ENCODE data around the gene RNASE1.
"Not testable (repeated sequence)": the region's sequence is repeated elsewhere in the genome, so short reads cannot be mapped to it uniquely, and the experiment has no call there.

The RNASE1 gene

DNA sequence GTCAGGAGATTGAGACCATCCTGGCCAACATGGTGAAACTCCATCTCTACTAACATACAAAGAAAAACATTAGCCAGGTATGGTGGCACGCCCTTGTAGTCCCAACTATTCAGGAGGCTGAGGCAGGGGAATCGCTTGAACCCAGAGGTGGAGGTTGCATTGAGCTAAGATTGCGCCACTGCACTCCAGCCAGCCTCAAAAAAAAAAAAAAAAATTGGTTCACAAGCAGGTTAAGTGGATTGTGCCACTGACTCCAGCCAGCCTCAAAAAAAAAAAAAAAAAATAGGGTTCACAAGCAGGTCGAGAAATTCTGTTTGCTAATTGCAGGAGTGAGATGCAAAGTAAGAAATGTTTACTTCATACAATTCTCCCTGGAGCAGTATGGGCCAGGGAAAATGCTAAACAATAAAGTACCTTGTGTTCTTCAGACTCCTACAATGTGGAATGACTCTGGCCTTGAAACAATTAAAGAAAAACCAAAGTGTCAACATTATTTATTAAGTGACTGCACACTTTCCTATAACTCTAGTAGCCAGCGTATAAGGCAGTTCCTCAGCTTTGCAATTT, 28.3 kb downstream of the RNASE1 start:
- DNase-seq (ENCODE audit: low read depth, low spot score), result no peak

DNA sequence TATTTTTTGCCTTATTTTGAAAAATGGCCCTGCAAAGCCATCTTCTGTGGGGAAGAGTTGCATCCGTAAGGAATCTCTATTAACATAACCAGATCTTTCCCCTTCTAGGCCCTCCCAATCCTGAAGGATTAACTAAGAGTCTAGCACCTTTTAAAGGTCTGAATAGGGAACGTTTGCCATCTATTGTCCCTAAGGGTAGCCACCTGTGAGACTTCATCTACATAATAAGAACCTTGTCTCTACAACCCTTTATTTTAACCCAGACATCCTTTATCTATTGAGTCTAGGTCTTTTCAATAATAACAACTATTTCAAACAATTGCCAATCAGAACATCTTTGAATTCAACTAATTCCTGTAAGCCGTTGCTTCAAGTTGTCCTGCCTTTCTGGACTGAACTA, 30.0 kb downstream of the RNASE1 start:
- DNase-seq (ENCODE audit: low read depth, low spot score), result no peak

DNA sequence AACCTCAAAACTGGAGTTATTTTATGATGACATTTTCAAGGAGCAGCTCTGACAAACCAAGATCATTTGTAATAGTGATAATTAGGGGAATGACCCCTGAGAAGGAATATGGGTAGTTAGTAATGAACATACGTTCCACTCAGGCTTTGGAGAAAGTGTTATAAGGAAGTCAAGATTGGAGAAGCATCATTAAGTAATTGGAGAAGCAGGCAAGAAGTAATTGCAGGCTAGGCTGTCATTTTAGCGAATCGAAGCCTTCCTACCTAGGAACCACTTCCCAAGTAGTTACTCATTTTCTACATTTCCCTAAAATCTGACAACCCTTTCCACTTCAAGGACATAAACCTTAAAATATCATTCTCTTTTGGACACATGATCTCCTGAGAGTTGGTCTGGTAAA, 33.2 kb downstream of the RNASE1 start:
- DNase-seq (ENCODE audit: low read depth, low spot score), result no peak

DNA sequence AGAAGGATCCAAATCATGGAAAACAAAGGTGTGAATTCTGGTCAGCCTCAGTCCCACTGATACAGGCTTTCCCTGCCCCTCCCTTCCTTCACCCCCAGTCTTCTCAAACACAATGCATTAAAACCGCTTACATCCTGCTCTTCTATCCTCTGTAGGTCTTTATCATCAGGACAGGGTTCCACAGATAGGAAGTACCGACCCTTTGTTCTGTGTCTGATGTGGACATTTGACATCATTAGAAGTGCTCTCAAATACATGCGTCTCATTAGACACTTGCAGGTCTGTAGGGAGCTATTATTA, 34.1 kb downstream of the RNASE1 start:
- no peak for DNase-seq (ENCODE audit: low read depth, low spot score)

DNA sequence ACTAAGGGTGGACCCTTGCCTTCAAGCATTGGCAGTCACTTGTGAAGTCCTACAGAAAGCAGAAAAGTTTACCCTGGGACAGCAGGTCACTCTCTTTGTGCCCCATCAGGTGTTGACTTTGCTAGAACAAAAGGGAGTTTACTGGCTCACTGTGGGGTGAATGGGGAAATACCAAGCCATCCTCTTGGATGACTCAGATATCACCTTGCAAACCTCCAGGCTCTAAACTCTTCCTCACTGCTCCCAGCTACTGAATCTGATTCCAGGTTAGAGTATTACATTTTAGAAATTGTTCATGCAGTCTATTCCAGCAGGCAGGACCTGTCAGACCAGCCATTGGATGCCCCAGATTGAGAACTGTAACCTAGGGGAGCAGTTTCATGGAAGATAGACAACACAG, 41.7 kb downstream of the RNASE1 start:
- no peak for DNase-seq (ENCODE audit: low read depth, low spot score)

DNA sequence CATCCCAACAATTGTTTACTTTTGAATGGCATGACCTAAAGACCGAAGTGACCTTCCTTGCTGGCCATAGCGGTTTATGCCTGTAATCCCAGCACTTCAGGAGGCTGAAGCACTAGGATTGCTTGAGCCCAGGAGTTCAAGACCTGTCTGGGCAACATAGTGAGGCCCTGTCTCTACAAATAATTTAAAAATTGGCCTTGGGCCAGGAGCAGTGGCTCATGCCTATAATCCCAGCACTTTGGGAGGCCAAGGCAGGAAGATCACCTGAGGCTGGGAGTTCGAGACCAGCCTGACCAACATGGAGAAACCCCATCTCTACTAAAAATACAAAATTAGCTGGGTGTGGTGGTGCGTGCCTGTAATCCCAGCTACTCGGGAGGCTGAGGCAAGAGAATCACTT, 43.2 kb downstream of the RNASE1 start:
- DNase-seq (ENCODE audit: low read depth, low spot score), result not testable (repeated sequence)

DNA sequence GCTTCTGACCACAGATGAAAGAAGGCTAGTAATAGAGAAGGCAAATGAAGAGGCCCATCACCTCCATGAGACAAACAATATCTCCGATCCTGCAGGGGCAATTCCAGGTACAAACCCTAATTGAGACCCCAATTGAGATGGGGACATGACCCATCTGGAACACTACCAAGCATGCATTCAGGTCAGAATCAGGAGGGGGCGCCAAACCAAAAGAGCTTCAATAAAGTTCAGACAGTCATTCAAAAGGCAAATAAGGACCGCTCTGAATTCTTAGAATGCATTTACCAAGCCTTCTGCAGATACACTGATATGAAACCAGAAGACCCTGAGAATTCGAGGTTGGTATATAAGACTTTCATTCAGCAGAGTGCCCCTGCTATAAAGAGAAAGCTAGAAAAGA, 44.7 kb downstream of the RNASE1 start:
- no peak for DNase-seq (ENCODE audit: low read depth, low spot score)

DNA sequence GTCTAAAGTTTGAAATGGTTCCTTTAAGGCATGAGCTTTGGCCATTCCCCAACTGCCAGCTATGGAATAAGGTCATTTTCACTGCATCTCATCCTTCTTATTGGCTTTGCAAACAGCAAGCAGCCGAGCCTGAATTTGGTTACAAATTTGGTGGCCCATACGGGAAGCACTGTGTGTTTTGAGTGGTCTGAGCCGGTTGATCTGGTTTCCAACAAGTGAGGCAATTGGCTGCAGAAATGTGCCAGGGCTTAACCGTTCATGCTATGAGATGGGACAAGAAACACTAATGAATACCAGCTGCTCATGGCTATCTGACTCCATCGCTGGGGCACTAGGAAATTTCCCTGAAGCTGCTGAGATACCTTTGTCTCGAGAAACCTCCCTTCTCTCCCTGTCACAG, 47.6 kb downstream of the RNASE1 start:
- no peak for DNase-seq (ENCODE audit: low read depth, low spot score)

DNA sequence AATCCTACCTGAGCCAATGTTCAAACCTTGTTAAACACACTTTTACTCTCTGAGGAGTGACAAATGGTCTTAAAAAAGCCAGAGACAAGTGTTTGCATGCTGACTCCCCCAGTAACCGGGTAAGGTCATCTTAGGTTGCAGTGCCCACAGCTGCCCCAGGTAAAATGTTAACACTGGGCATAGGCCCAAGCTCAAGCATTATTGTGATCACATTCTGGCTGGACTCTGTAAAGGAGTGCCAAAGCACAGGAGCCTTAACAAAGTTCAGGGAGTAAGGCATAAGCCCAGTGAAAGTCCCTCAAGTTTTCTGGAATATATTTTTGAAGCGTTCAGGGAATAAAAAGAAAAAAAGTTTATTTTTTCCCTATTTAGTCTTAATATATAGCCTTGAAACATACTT, 48.3 kb downstream of the RNASE1 start:
- no peak for DNase-seq (ENCODE audit: low read depth, low spot score)

DNA sequence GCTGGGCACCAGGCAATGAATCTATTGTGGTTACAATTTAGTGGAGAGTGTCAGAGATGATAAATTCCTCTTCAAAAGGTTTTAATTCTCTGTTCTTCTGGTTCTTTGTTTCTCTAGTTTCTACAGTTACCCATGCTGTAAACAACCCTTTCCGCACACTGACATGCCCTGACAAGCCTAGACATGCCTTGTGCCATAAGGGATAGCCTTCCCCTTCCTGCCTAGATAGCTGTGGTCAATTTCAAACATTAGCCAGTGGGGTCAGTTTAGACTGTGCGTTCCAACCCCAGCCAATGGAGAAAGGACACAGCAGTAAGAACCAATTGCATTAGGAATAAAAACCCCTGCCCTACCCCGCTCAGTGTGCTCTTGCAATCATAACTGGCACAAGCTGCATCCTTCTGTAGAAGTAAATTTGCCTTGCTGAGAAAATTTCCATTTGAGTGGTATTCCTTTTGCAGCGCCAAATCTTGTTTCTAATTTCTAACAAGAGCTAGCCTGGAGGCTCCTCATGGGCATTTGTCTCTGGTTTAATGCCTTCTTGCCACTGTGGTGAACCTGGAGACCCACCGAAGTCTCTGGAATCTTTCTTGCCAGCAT, 50.6 kb downstream of the RNASE1 start:
- DNase-seq (ENCODE audit: low read depth, low spot score), result no peak

All from activated CD4-positive, CD25-positive, alpha-beta regulatory T cell treated with anti-CD3 and anti-CD28 coated beads, Interleukin-2, amount 50 U/mL, for 16 hours (primary cell).